ENCODE data around the gene C20orf204.

The C20orf204 gene

GRCh38 chr20:64035066-64035932 is 683 bp upstream of the C20orf204 start:
- intact Hi-C loops (cut with micrococcal nuclease) = no loop called here
- peaks cover 51% of the 10 kb centered on the region for H3K36me3 Mint-ChIP-seq (ENCODE audit: low read depth)

GRCh38 chr20:64036346-64037198 is 590 bp downstream of the C20orf204 start:
- H3K27me3 Mint-ChIP-seq = peaks cover 57% of the 10 kb centered on the region
- H3K27ac Mint-ChIP-seq = no peak overlapping the region
- peaks cover 12% of the 10 kb centered on the region for H3K4me1 Mint-ChIP-seq (ENCODE audit: low read depth)
- no peaks in the 10 kb centered on the region for H3K9me3 Mint-ChIP-seq
- peaks cover 39% of the 10 kb centered on the region for H3K36me3 Mint-ChIP-seq (ENCODE audit: low read depth)
- intact Hi-C loops (cut with micrococcal nuclease) = no loop called here
- no peak overlapping the region for H3K4me3 Mint-ChIP-seq

More at GRCh38 chr20:64035066-64035932, 683 bp upstream of the C20orf204 start:
- Mint-ChIP-seq H3K9me3 (no peaks in the 10 kb centered on the region), H3K27ac (no peak overlapping the region), H3K4me1 (ENCODE audit: low read depth) (peaks cover 12% of the 10 kb centered on the region), H3K4me3 (no peak overlapping the region), H3K27me3 (peaks cover 44% of the 10 kb centered on the region)

- peaks cover 33% of the 10 kb centered on the region for H3K36me3 Mint-ChIP-seq (ENCODE audit: low read depth)
- H3K9me3 Mint-ChIP-seq = no peaks in the 10 kb centered on the region
- no peak overlapping the region for H3K27ac Mint-ChIP-seq
- peaks cover 63% of the 10 kb centered on the region for H3K27me3 Mint-ChIP-seq
- H3K4me3 Mint-ChIP-seq = no peak overlapping the region
- H3K4me1 Mint-ChIP-seq (ENCODE audit: low read depth) = peaks cover 15% of the 10 kb centered on the region
- intact Hi-C loops (cut with micrococcal nuclease) = no loop called here
These were observed 1.2 kb downstream of the C20orf204 start for GRCh38 chr20:64037199-64037497.

GRCh38 chr20:64037498-64038213 is 1.7 kb downstream of the C20orf204 start:
- intact Hi-C loops (cut with micrococcal nuclease) = no loop called here
- Mint-ChIP-seq H3K27ac (no peak overlapping the region), H3K36me3 (ENCODE audit: low read depth) (peaks cover 28% of the 10 kb centered on the region), H3K9me3 (no peaks in the 10 kb centered on the region), H3K4me3 (no peak overlapping the region), H3K4me1 (ENCODE audit: low read depth) (peaks cover 17% of the 10 kb centered on the region), H3K27me3 (peaks cover 64% of the 10 kb centered on the region)

GRCh38 chr20:64038224-64038564 is 2.2 kb downstream of the C20orf204 start:
- H3K36me3 Mint-ChIP-seq (ENCODE audit: low read depth) = peaks cover 22% of the 10 kb centered on the region
- peaks cover 68% of the 10 kb centered on the region for H3K27me3 Mint-ChIP-seq
- H3K27ac Mint-ChIP-seq = no peak overlapping the region
- intact Hi-C loops (cut with micrococcal nuclease) = no loop called here
- H3K4me3 Mint-ChIP-seq = no peak overlapping the region
- H3K9me3 Mint-ChIP-seq = no peaks in the 10 kb centered on the region
- H3K4me1 Mint-ChIP-seq (ENCODE audit: low read depth) = peaks cover 17% of the 10 kb centered on the region

- H3K36me3 Mint-ChIP-seq (ENCODE audit: low read depth) = peaks cover 17% of the 10 kb centered on the region
- H3K4me1 Mint-ChIP-seq (ENCODE audit: low read depth) = peaks cover 17% of the 10 kb centered on the region
- intact Hi-C loops (cut with micrococcal nuclease) = loop anchor here (1.0 kb wide), 1 partner anchor 82 kb away; no protein-coding TSS in a partner anchor
- peaks cover 69% of the 10 kb centered on the region for H3K27me3 Mint-ChIP-seq
- peak overlapping the region; percentile 78 for H3K4me3 Mint-ChIP-seq
- no peaks in the 10 kb centered on the region for H3K9me3 Mint-ChIP-seq
- H3K27ac Mint-ChIP-seq = no peak overlapping the region
These were observed 2.7 kb downstream of the C20orf204 start for GRCh38 chr20:64038565-64039292.

- Mint-ChIP-seq H3K27ac (no peak overlapping the region), H3K36me3 (ENCODE audit: low read depth) (peaks cover 9% of the 10 kb centered on the region), H3K9me3 (no peaks in the 10 kb centered on the region), H3K27me3 (peaks cover 74% of the 10 kb centered on the region), H3K4me3 (peak overlapping the region; percentile 78), H3K4me1 (ENCODE audit: low read depth) (peaks cover 20% of the 10 kb centered on the region)
- intact Hi-C loops (cut with micrococcal nuclease) = loop anchor here (1.0 kb wide), 1 partner anchor 81 kb away; no protein-coding TSS in a partner anchor
These were observed 3.5 kb downstream of the C20orf204 start for GRCh38 chr20:64039293-64040160.

GRCh38 chr20:64040231-64041039 is 4.5 kb downstream of the C20orf204 start:
- Mint-ChIP-seq H3K27me3 (peaks cover 83% of the 10 kb centered on the region), H3K27ac (no peak overlapping the region), H3K9me3 (no peaks in the 10 kb centered on the region), H3K36me3 (ENCODE audit: low read depth) (no peaks in the 10 kb centered on the region), H3K4me1 (ENCODE audit: low read depth) (peaks cover 29% of the 10 kb centered on the region), H3K4me3 (no peak overlapping the region)
- intact Hi-C loops (cut with micrococcal nuclease) = no loop called here

GRCh38 chr20:64041040-64041780 is 5.2 kb downstream of the C20orf204 start:
- Mint-ChIP-seq H3K4me1 (ENCODE audit: low read depth) (peaks cover 29% of the 10 kb centered on the region), H3K27me3 (peaks cover 86% of the 10 kb centered on the region)
- intact Hi-C loops (cut with micrococcal nuclease) = no loop called here

GRCh38 chr20:64041781-64042053 is 5.7 kb downstream of the C20orf204 start:
- peaks cover 29% of the 10 kb centered on the region for H3K4me1 Mint-ChIP-seq (ENCODE audit: low read depth)
- no peaks in the 10 kb centered on the region for H3K36me3 Mint-ChIP-seq (ENCODE audit: low read depth)
- H3K4me3 Mint-ChIP-seq = peak overlapping the region; percentile 23
- intact Hi-C loops (cut with micrococcal nuclease) = no loop called here
- H3K27ac Mint-ChIP-seq = no peak overlapping the region
- H3K9me3 Mint-ChIP-seq = no peaks in the 10 kb centered on the region
- peaks cover 86% of the 10 kb centered on the region for H3K27me3 Mint-ChIP-seq

More at GRCh38 chr20:64041040-64041780, 5.2 kb downstream of the C20orf204 start:
- no peaks in the 10 kb centered on the region for H3K36me3 Mint-ChIP-seq (ENCODE audit: low read depth)
- H3K27ac Mint-ChIP-seq = no peak overlapping the region
- peak overlapping the region; percentile 23 for H3K4me3 Mint-ChIP-seq
- no peaks in the 10 kb centered on the region for H3K9me3 Mint-ChIP-seq

GRCh38 chr20:64042054-64042781 is 6.2 kb downstream of the C20orf204 start:
- peak overlapping the region; percentile 69 for H3K4me3 Mint-ChIP-seq
- intact Hi-C loops (cut with micrococcal nuclease) = no loop called here
- peaks cover 86% of the 10 kb centered on the region for H3K27me3 Mint-ChIP-seq
- peaks cover 29% of the 10 kb centered on the region for H3K4me1 Mint-ChIP-seq (ENCODE audit: low read depth)
- no peak overlapping the region for H3K27ac Mint-ChIP-seq
- H3K9me3 Mint-ChIP-seq = no peaks in the 10 kb centered on the region
- H3K36me3 Mint-ChIP-seq (ENCODE audit: low read depth) = no peaks in the 10 kb centered on the region
